ENCODE results near the gene MPP7.

- no peak for TF ChIP-seq CTCF (optimal IDR thresholded peaks at IDR 0.05 in 1 of 3, IDR thresholded peaks at IDR 0.05 in 1 of 3, conservative IDR thresholded peaks at IDR 0.05 in 1 of 3; ENCODE audit: extremely low read depth in 1 of 3, insufficient read depth in 2 of 3, low read length in 3 of 3)
- no peak for TF ChIP-seq EZH2 (IDR thresholded peaks at IDR 0.05; ENCODE audit: low read length)
These were observed 24.6 kb upstream of the MPP7 start for GRCh38 chr10:28327491-28327880.

Data from keratinocyte (primary cell).